Astrocyte of the cerebellum (primary cell): ENCODE measurements around the gene CARM1.
A peak's percentile ranks its signal among the peaks of the same experiment; 100 is the strongest.
"Not testable (repeated sequence)": the region's sequence is repeated elsewhere in the genome, so short reads cannot be mapped to it uniquely, and the experiment has no call there.

Experiments
- DNase-seq: peaks from one replicate; pipeline ENCODE4 v3.0.0-alpha.2; 2011; ENCODE audit warnings: low read depth
- H3K4me3 ChIP-seq: 2 replicates; pipeline ENCODE4 v1.5.1; 2011; ENCODE audit warnings: mild to moderate bottlenecking, low read depth, low read length, moderate library complexity
- CTCF ChIP-seq: IDR thresholded peaks from 2 replicates; pipeline ENCODE4 v1.5.1; 2012; ENCODE audit warnings: low read length, low read depth, moderate library complexity, mild to moderate bottlenecking; ENCODE audit errors: missing control alignments
- in situ Hi-C: cut with HindIII; loops from 2 replicates; pipeline ENCODE4 v1.10.0; 2017; ENCODE audit warnings: low sequenced_read_pairs

CARM1 gene

GRCh38 chr19:10945264-10945663, 73.9 kb downstream of the CARM1 start:
- TF ChIP-seq CTCF, result no peak
- no peak overlapping the region for H3K4me3 ChIP-seq
- in situ Hi-C loops, result no loop called here
- DNase-seq, result no peak

GRCh38 chr19:10946958-10947657, 75.8 kb downstream of the CARM1 start:
- no peak for TF ChIP-seq CTCF
- no peak overlapping the region for H3K4me3 ChIP-seq
- peak; percentile 62 for DNase-seq
- in situ Hi-C loops, result no loop called here

- in situ Hi-C loops, result no loop called here
- TF ChIP-seq CTCF, result no peak
- DNase-seq, result no peak
- no peak overlapping the region for H3K4me3 ChIP-seq
These were observed 81.5 kb downstream of the CARM1 start for GRCh38 chr19:10952809-10953208.

- DNase-seq, in situ Hi-C loops: not testable (repeated sequence)
- H3K4me3 ChIP-seq, result peak overlapping the region; percentile 69
These were observed 88.1 kb downstream of the CARM1 start for GRCh38 chr19:10959277-10959968.

- in situ Hi-C loops, result loop anchor here (5.0 to 10.0 kb wide), 2 partner anchors 64 to 102 kb away; no protein-coding TSS in a partner anchor
- H3K4me3 ChIP-seq, result peak within 1 kb of the TSS; percentile 87
- DNase-seq, result peak; percentile 92
- no peak for TF ChIP-seq CTCF
These were observed 89.1 kb downstream of the CARM1 start, which contains the start of gene SMARCA4 for GRCh38 chr19:10960314-10961072. Gene SMARCA4, plus strand, starts transcription at chr19:10961030. Its CDS starts 23,122 bp downstream, at chr19:10984152.

GRCh38 chr19:10961073-10961860, 89.9 kb downstream of the CARM1 start:
- peak overlapping the region; percentile 87 for H3K4me3 ChIP-seq
- DNase-seq, result no peak
- in situ Hi-C loops, result loop anchor here (5.0 to 10.0 kb wide), 2 partner anchors 64 to 101 kb away; no protein-coding TSS in a partner anchor
- no peak for TF ChIP-seq CTCF
